WERI-Rb-1 (cell line): ENCODE results near the gene HEATR5B.
A peak's percentile ranks its signal among the peaks of the same experiment; 100 is the strongest.

Source experiments
- DNase-seq: peaks from one replicate; pipeline ENCODE4 v3.0.0-alpha.2; 2020
- H3K27ac ChIP-seq: fragments of 250-450 bp; sonication (Bioruptor Pico); 2 replicates; pipeline ENCODE4 v1.5.1; 2020; ENCODE audit warnings: mild to moderate bottlenecking, moderate library complexity
- H3K27me3 ChIP-seq: fragments of 250-450 bp; sonication (Bioruptor Pico); 2 replicates; pipeline ENCODE4 v1.5.1; 2021; ENCODE audit warnings: mild to moderate bottlenecking, low read depth, moderate library complexity; ENCODE audit not compliant: insufficient read depth, severe bottlenecking
- H3K36me3 ChIP-seq: fragments of 250-450 bp; sonication (Bioruptor Pico); 2 replicates; pipeline ENCODE4 v1.5.1; 2020; ENCODE audit warnings: mild to moderate bottlenecking, moderate library complexity
- H3K4me3 ChIP-seq: 2 replicates; pipeline ENCODE4 v1.5.1; 2011; ENCODE audit warnings: low read depth, mild to moderate bottlenecking, control low read depth, low read length
- H3K9me3 ChIP-seq: fragments of 250-450 bp; sonication (Bioruptor Pico); 2 replicates; pipeline ENCODE4 v1.5.1; 2021; ENCODE audit warnings: mild to moderate bottlenecking, moderate library complexity; ENCODE audit not compliant: severe bottlenecking
- CTCF ChIP-seq: IDR thresholded peaks from 2 replicates; pipeline ENCODE4 v1.5.1; 2011; ENCODE audit warnings: low read depth, mild to moderate bottlenecking, control low read depth, inconsistent platforms, low read length

HEATR5B gene

GRCh38 chr2:36965206-36965605, 119.0 kb downstream of the HEATR5B start:
- Histone ChIP-seq H3K9me3 (no peaks in the 10 kb centered on the region), H3K36me3 (0 out of 2 replicates have a peak, but pooled peaks cover under 1% of the 10 kb centered on the region), H3K27me3 (no peaks in the 10 kb centered on the region), H3K4me3 (peak overlapping the region; percentile 93), H3K27ac (peak overlapping the region; percentile 92; the same call in 1 of the 2 replicates)
- DNase-seq, result no peak
- TF ChIP-seq CTCF, result no peak

GRCh38 chr2:36964496-36965058, 119.6 kb downstream of the HEATR5B start:
- no peak for DNase-seq
- Histone ChIP-seq H3K27ac (no peak overlapping the region), H3K9me3 (no peaks in the 10 kb centered on the region), H3K4me3 (no peak overlapping the region), H3K27me3 (no peaks in the 10 kb centered on the region), H3K36me3 (0 out of 2 replicates have a peak, but pooled peaks cover 4% of the 10 kb centered on the region)
- no peak for TF ChIP-seq CTCF

GRCh38 chr2:36963734-36964133, 120.4 kb downstream of the HEATR5B start:
- Histone ChIP-seq H3K9me3 (no peaks in the 10 kb centered on the region), H3K27ac (no peak overlapping the region), H3K4me3 (no peak overlapping the region), H3K27me3 (no peaks in the 10 kb centered on the region), H3K36me3 (0 out of 2 replicates have a peak, but pooled peaks cover 4% of the 10 kb centered on the region)
- no peak for DNase-seq
- TF ChIP-seq CTCF, result no peak

GRCh38 chr2:36963106-36963505, 121.1 kb downstream of the HEATR5B start:
- no peaks in the 10 kb centered on the region for H3K27me3 ChIP-seq
- no peak for DNase-seq
- no peak for TF ChIP-seq CTCF
- no peak overlapping the region for H3K4me3 ChIP-seq
- no peaks in the 10 kb centered on the region for H3K9me3 ChIP-seq
- 0 out of 2 replicates have a peak, but pooled peaks cover 4% of the 10 kb centered on the region for H3K36me3 ChIP-seq
- no peak overlapping the region for H3K27ac ChIP-seq

GRCh38 chr2:36960773-36961172, 123.4 kb downstream of the HEATR5B start:
- no peaks in the 10 kb centered on the region for H3K27me3 ChIP-seq
- TF ChIP-seq CTCF, result no peak
- DNase-seq, result no peak
- no peaks in the 10 kb centered on the region for H3K9me3 ChIP-seq
- no peak overlapping the region for H3K4me3 ChIP-seq
- no peak overlapping the region for H3K27ac ChIP-seq
- 0 out of 2 replicates have a peak, but pooled peaks cover 4% of the 10 kb centered on the region for H3K36me3 ChIP-seq
